Ovary (tissue), 9 donors: ENCODE data around the gene DNAL4. TPM values are rescaled to one million over a fixed set of nuclear protein-coding genes. Genes with fewer than 3 reads are reported as not detected.
A peak's percentile ranks its signal among the peaks of the same experiment; 100 is the strongest.

Experiments used
- DNase-seq, 5 donors: peaks; one replicate each; pipeline ENCODE4 v3.0.0-alpha.2; 2019 to 2020
- H3K27ac ChIP-seq, 2 donors: fragments of 200-600 bp; one replicate each; pipeline versions ENCODE4 v1.5.1 to v1.8.0; 2019 to 2022
- H3K27me3 ChIP-seq: fragments of 200-600 bp; one replicate; pipeline ENCODE4 v1.8.0; 2022
- H3K36me3 ChIP-seq: fragments of 200-600 bp; sonication (generic); one replicate; pipeline ENCODE4 v1.5.1; 2019
- H3K4me1 ChIP-seq: one replicate; pipeline ENCODE4 v1.8.1; 2013; ENCODE audit warnings: mild to moderate bottlenecking, moderate library complexity; ENCODE audit not compliant: insufficient read depth
- H3K4me3 ChIP-seq: fragments of 200-600 bp; sonication (generic); one replicate; pipeline ENCODE4 v1.5.1; 2017
- H3K9me3 ChIP-seq, 2 donors: fragments of 200-600 bp in 1 of 2; sonication (generic) in 1 of 2; one replicate each; pipeline versions ENCODE4 v1.5.1 to v1.8.1; 2013 to 2019; ENCODE audit warnings: mild to moderate bottlenecking in 1 of 2, moderate library complexity in 1 of 2
- CTCF ChIP-seq, 3 donors: fragments of 450-650 bp in 2 of 3; fragments of 200-600 bp in 1 of 3; IDR thresholded peaks; one replicate each; pipeline versions ENCODE4 v1.5.1 to v1.8.0; 2016 to 2022; ENCODE audit warnings: antibody characterized with exemption in 3 of 3, mild to moderate bottlenecking in 1 of 3
- EP300 ChIP-seq: sonication (generic); formaldehyde crosslinking; IDR thresholded peaks from one replicate; pipeline ENCODE4 v1.6.1; 2017; ENCODE audit warnings: antibody characterized with exemption
- POLR2A ChIP-seq: fragments of 450-650 bp; IDR thresholded peaks from one replicate; pipeline ENCODE4 v1.6.1; 2017; ENCODE audit warnings: antibody characterized with exemption, mild to moderate bottlenecking, moderate library complexity
- WGBS, 3 donors: extraction: QIAGEN DNeasy Blood & Tissue Kit in 1 of 3; methylation state at CpG; one replicate each; pipeline versions ENCODE4 v1.1.5 to v1.1.7; 2013 to 2017; 5-methylcytosine and 5-hydroxymethylcytosine counted together
- intact Hi-C, 4 donors: fragments of 100-400 bp; cut with DNase I; formaldehyde crosslinking; loops; one replicate each; pipeline versions ENCODE4 v1.11.0 to v1.15.1; 2022 to 2023
- polyA plus RNA-seq, 2 donors: library from polyadenylated mRNA; stranded (reverse); fragments of 200-250 nt in 1 of 2; fragments of 350-450 nt in 1 of 2; fragmentation: Illumina TruSeq in 1 of 2; extraction: RNeasy Lipid Tissue Mini Kit (QIAGEN cat#74804) in 1 of 2; gene quantifications; one replicate each; pipeline ENCODE4 v1.2.3, GENCODE V29; 2013 to 2014
- total RNA-seq, 7 donors: library from RNA; depleted of rRNA in 2 of 7; stranded (reverse); fragments of >200 nt in 2 of 7; fragmentation: NEBNext Ultra II Directional in 3 of 7; extraction: Animal tissue kit (Norgen Biotek cat#: 25700) in 3 of 7; gene quantifications; one replicate each; pipeline versions ENCODE4 v1.1.0 to v1.2.4, GENCODE V29; 2016 to 2023
- donor health status: DM: no; HTN: no; CAD: no; lungs with moderate emphysema.
- donor health status: DM: no; HTN: no; CAD: no.
- donor health status: Bipolar disorder and iron deficiency.
- donor health status: DM: yes; HTN: yes; CAD: no.
- donor health status: DM: no; HTN: no; CAD: no.
- donor health status: DM: yes; HTN: yes; CAD: no.

The DNAL4 gene
- total and polyA plus RNA-seq, 9 donors: 12.1 to 26.4 (median 16.3) TPM

DNA sequence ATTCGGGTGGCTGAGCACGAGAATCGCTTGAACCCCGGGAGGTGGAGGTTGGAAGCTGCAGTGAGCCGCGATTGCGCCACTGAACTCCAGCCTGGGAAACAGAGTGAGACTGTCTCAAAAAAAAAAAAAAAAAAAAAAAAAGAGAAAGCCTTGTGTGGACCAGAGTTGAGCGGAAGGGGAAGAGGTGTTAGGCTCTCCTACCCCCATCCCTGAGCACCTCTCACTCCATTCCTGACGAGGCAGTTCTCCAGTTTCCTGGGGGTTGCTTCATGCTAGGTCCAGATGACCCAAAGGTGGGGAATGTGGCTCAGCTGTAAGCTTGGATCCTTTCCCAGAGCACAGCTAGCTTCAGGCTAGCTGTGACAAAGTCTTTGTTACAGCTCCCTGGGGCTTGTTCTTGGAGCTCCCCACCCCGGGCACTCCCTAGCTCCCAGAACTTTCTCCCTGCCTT is 8.8 kb upstream of the DNAL4 start:
- Histone ChIP-seq H3K27me3 (no peaks in the 10 kb centered on the region), H3K36me3 (no peaks in the 10 kb centered on the region), H3K27ac (no peak overlapping the region), H3K4me1 (no peaks in the 10 kb centered on the region), H3K9me3 (no peaks in the 10 kb centered on the region), H3K4me3 (no peak overlapping the region)
- TF ChIP-seq POLR2A: no peak
- intact Hi-C loops: no loop called here
- DNase-seq: peak in 3 of 5 donors; percentile 49 to 61 (median 49)
- WGBS, 3 donors: 14 to 21% (median 16%) methylated on average over 10 of the region's 10 CpGs

GRCh38 chr22:38799265-38800002 is 5.5 kb upstream of the DNAL4 start:
- H3K27me3 ChIP-seq: no peaks in the 10 kb centered on the region
- 31 to 38% (median 35%) methylated on average over 6 of the region's 6 CpGs for WGBS, 3 donors
- H3K27ac ChIP-seq: no peak overlapping the region

DNA sequence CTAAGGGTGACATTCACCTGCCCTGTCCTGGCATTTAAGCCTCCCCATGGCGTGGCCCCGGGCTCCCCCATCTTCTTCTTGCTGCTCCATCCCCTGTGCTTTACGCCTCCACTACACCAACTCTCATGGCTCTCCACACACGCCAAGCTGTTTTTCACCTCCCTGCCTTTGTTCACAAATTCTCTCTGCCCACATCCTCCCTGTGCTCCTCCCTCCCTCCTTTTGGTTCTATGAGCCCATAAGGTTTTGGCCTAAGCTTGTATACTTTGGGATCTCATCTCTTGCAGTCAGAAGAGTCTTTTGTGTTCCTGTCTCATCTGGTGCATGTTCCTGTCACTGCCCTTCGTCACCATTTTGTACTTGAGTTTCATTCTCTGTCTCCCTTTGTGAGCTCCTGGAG is 4.6 kb upstream of the DNAL4 start:
- intact Hi-C loops: no loop called here
- WGBS, 3 donors: 73 to 81% (median 76%) methylated on average over 5 of the region's 5 CpGs
- Histone ChIP-seq H3K4me3 (no peak overlapping the region), H3K27me3 (no peaks in the 10 kb centered on the region), H3K36me3 (no peaks in the 10 kb centered on the region), H3K9me3 (no peaks in the 10 kb centered on the region), H3K4me1 (no peaks in the 10 kb centered on the region), H3K27ac (no peak overlapping the region)
- no peak for DNase-seq
- no peak for TF ChIP-seq POLR2A
- no peak for TF ChIP-seq EP300
- no peak for TF ChIP-seq CTCF (IDR thresholded peaks at IDR 0.05)

More at GRCh38 chr22:38799265-38800002, 5.5 kb upstream of the DNAL4 start:
- intact Hi-C loops: no loop called here
- H3K36me3 ChIP-seq: no peaks in the 10 kb centered on the region
- no peak for DNase-seq
- H3K4me3 ChIP-seq: no peak overlapping the region
- no peaks in the 10 kb centered on the region for H3K9me3 ChIP-seq
- H3K4me1 ChIP-seq: no peaks in the 10 kb centered on the region
- no peak for TF ChIP-seq CTCF (IDR thresholded peaks at IDR 0.05)
- TF ChIP-seq POLR2A: no peak
- TF ChIP-seq EP300: no peak

DNA sequence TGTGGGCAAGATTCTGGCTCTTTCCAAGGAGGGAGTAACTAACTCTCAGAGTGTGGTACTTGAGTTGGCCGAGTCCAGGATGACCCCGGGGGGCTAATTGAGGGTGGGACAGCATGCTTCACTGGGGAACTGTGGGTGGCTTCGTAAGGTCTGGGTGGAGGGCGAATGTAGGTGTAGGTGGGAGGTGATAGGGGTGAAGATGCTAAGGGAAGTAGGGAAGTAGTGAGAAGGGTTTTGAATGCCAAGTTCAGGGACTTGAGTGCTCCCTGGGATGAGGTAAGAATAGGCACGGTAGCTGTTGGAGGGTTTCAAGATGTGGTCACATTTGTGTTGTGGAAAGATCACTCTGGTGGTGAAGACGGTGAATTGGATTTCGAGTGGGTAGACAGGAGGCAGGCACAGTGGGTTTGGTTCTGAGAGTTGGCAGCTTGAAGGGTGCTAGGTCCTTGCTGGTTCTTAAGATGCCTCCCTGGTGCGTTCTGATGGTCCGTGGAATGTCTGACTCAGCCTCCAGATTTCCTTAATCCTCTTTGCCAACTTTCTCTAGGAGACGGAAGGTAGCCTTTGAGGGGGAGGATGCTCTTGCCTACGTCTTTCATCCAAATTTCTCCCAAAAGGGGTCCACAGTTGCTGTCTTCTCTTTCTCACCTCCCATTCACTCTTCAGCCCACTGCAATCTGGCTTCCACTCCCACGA is 2.5 kb upstream of the DNAL4 start:
- Histone ChIP-seq H3K27me3 (no peaks in the 10 kb centered on the region), H3K36me3 (no peaks in the 10 kb centered on the region), H3K9me3 (no peaks in the 10 kb centered on the region), H3K4me3 (no peak overlapping the region), H3K27ac (no peak overlapping the region), H3K4me1 (peaks cover 5% of the 10 kb centered on the region)
- intact Hi-C loops: no loop called here
- DNase-seq: no peak
- 66 to 68% (median 68%) methylated on average over 12 of the region's 12 CpGs for WGBS, 3 donors
- TF ChIP-seq CTCF (IDR thresholded peaks at IDR 0.05): no peak
- TF ChIP-seq EP300: no peak
- TF ChIP-seq POLR2A: no peak

DNA sequence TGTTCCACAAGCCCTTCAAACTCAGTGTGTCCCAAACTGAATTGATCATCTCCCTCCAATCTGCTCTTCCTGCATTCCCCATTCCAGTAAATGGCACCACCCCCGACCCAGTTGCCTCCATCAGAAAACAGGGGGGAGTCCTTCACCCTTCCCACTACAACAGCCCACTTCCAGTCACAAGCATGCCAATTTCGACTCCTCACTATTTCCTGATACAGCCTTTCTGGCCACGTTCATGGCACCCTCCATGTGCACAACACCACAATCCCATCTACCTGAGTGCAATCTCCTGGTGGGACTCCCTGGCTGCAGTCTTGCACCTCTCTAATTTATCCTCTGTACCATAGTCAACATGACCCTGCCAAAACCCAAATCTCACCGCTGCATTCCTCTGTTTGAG is 1.6 kb upstream of the DNAL4 start:
- Histone ChIP-seq H3K27ac (no peak overlapping the region), H3K4me1 (peaks cover 5% of the 10 kb centered on the region), H3K9me3 (no peaks in the 10 kb centered on the region), H3K4me3 (no peak overlapping the region), H3K36me3 (no peaks in the 10 kb centered on the region), H3K27me3 (no peaks in the 10 kb centered on the region)
- WGBS, 3 donors: 54 to 73% (median 71%) methylated on average over 4 of the region's 4 CpGs
- TF ChIP-seq EP300 (no peak), CTCF (IDR thresholded peaks at IDR 0.05) (no peak), POLR2A (no peak)
- no peak for DNase-seq
- intact Hi-C loops: no loop called here
